Astrocyte (in vitro differentiated cells and primary cell): Measurements from ENCODE around the gene OR9Q1. TPM values are rescaled to one million over a fixed set of nuclear protein-coding genes. Genes with fewer than 3 reads are reported as not detected.

Source experiments
- DNase-seq: peaks from one replicate; pipeline ENCODE4 v3.0.0-alpha.2; 2010; ENCODE audit warnings: low read depth
- FAIRE-seq: peaks from 2 replicates; lab custom pipeline; 2011; peaks lifted over from hg19 to GRCh38; lab: Jason Lieb, UNC
- H2AFZ ChIP-seq: 2 replicates; pipeline ENCODE4 v1.6.0; 2012; ENCODE audit warnings: low read depth, low read length, inconsistent platforms
- H3K27ac ChIP-seq: 2 replicates; pipeline ENCODE4 v1.5.1; 2011; ENCODE audit warnings: low read depth, low read length, inconsistent platforms
- H3K27me3 ChIP-seq: 2 replicates; pipeline ENCODE4 v1.6.0; 2011; ENCODE audit warnings: low read length, inconsistent platforms; ENCODE audit not compliant: insufficient read depth
- H3K36me3 ChIP-seq: 2 replicates; pipeline ENCODE4 v1.5.1; 2011; ENCODE audit warnings: low read length, inconsistent platforms; ENCODE audit not compliant: insufficient read depth
- H3K4me1 ChIP-seq: 2 replicates; pipeline ENCODE4 v1.5.1; 2011; ENCODE audit warnings: low read length, inconsistent platforms; ENCODE audit not compliant: insufficient read depth
- H3K4me2 ChIP-seq: 2 replicates; pipeline ENCODE4 v1.6.0; 2012; ENCODE audit warnings: low read length, inconsistent platforms
- H3K4me3 ChIP-seq: 2 replicates; pipeline ENCODE4 v1.5.1; 2011; ENCODE audit warnings: low read depth, mild to moderate bottlenecking, low read length, inconsistent platforms; ENCODE audit not compliant: insufficient read depth
- H3K79me2 ChIP-seq: 2 replicates; pipeline ENCODE4 v1.6.0; 2012; ENCODE audit warnings: mild to moderate bottlenecking, low read length, inconsistent platforms; ENCODE audit not compliant: insufficient read depth
- H3K9ac ChIP-seq: 2 replicates; pipeline ENCODE4 v1.6.0; 2012; ENCODE audit warnings: mild to moderate bottlenecking, low read length, inconsistent platforms
- H3K9me3 ChIP-seq: 2 replicates; pipeline ENCODE4 v1.5.1; 2012; ENCODE audit warnings: low read depth, mild to moderate bottlenecking, low read length, inconsistent platforms; ENCODE audit not compliant: insufficient read depth
- H4K20me1 ChIP-seq: 2 replicates; pipeline ENCODE4 v1.6.0; 2012; ENCODE audit warnings: low read length, inconsistent platforms; ENCODE audit not compliant: insufficient read depth
- H3K27ac Mint-ChIP-seq: one replicate; pipeline ENCODE4 v1.8.0; 2021; ENCODE audit warnings: mild to moderate bottlenecking, mixed read lengths; ENCODE audit not compliant: unreplicated experiment
- H3K27me3 Mint-ChIP-seq: one replicate; pipeline ENCODE4 v1.8.0; 2021; ENCODE audit warnings: low read depth, mixed read lengths; ENCODE audit not compliant: unreplicated experiment
- H3K36me3 Mint-ChIP-seq: one replicate; pipeline ENCODE4 v1.8.0; 2021; ENCODE audit warnings: low read depth, mixed read lengths; ENCODE audit not compliant: unreplicated experiment
- H3K4me1 Mint-ChIP-seq: one replicate; pipeline ENCODE4 v1.8.0; 2021; ENCODE audit warnings: low read depth, mixed read lengths; ENCODE audit not compliant: unreplicated experiment
- H3K4me3 Mint-ChIP-seq: one replicate; pipeline ENCODE4 v1.8.0; 2021; ENCODE audit warnings: mild to moderate bottlenecking, moderate library complexity, mixed read lengths; ENCODE audit not compliant: unreplicated experiment
- H3K9me3 Mint-ChIP-seq: one replicate; pipeline ENCODE4 v1.8.0; 2021; ENCODE audit warnings: mild to moderate bottlenecking, mixed read lengths; ENCODE audit not compliant: unreplicated experiment
- CTCF ChIP-seq: IDR thresholded peaks from 2 replicates; pipeline ENCODE4 v1.5.1; 2011; ENCODE audit warnings: low read depth, mild to moderate bottlenecking, inconsistent platforms, low read length, moderate library complexity; ENCODE audit not compliant: insufficient read depth
- EZH2 ChIP-seq: IDR thresholded peaks from 2 replicates; pipeline ENCODE4 v1.6.1; 2012; ENCODE audit warnings: mild to moderate bottlenecking, low read length, inconsistent platforms; ENCODE audit not compliant: insufficient read depth
- total RNA-seq: library from RNA; stranded (reverse); gene quantifications from 2 replicates; pipeline ENCODE4 v1.2.1, GENCODE V29; 2021

OR9Q1 gene
- total RNA-seq, 1 donor from 2014 or later = not detected

- Histone ChIP-seq H3K27ac (peak overlapping the region; percentile 92), H3K79me2 (no peaks in the 10 kb centered on the region), H3K27me3 (no peaks in the 10 kb centered on the region), H2AFZ (peak overlapping the region; percentile 59), H3K9me3 (no peaks in the 10 kb centered on the region), H3K9ac (peak overlapping the region; percentile 59), H3K36me3 (no peaks in the 10 kb centered on the region), H3K4me1 (peaks cover 41% of the 10 kb centered on the region), H3K4me2 (peak overlapping the region; percentile 50), H3K4me3 (no peak overlapping the region), H4K20me1 (no peaks in the 10 kb centered on the region)
- H3K27ac Mint-ChIP-seq = peak overlapping the region; percentile 99
- no peaks in the 10 kb centered on the region for H3K9me3 Mint-ChIP-seq
- H3K27me3 Mint-ChIP-seq = no peaks in the 10 kb centered on the region
- no peak for DNase-seq
- TF ChIP-seq CTCF (no peak), EZH2 (no peak)
- H3K36me3 Mint-ChIP-seq = no peaks in the 10 kb centered on the region
- no peak overlapping the region for H3K4me3 Mint-ChIP-seq
- H3K4me1 Mint-ChIP-seq = peaks cover 40% of the 10 kb centered on the region
- FAIRE-seq = no peak
Measured at GRCh38 chr11:58058276-58059006, 34.8 kb downstream of the OR9Q1 start.

GRCh38 chr11:58059007-58059350, 35.3 kb downstream of the OR9Q1 start:
- H3K9me3 Mint-ChIP-seq = no peaks in the 10 kb centered on the region
- Histone ChIP-seq H2AFZ (peak overlapping the region; percentile 59), H3K9ac (peak overlapping the region; percentile 59), H3K4me2 (peak overlapping the region; percentile 50), H3K36me3 (no peaks in the 10 kb centered on the region), H3K79me2 (no peaks in the 10 kb centered on the region), H3K27me3 (no peaks in the 10 kb centered on the region), H3K9me3 (no peaks in the 10 kb centered on the region), H4K20me1 (no peaks in the 10 kb centered on the region), H3K27ac (peak overlapping the region; percentile 92), H3K4me1 (peaks cover 41% of the 10 kb centered on the region), H3K4me3 (no peak overlapping the region)
- FAIRE-seq (no peak), DNase-seq (peak; percentile 96)
- H3K36me3 Mint-ChIP-seq = no peaks in the 10 kb centered on the region
- peak overlapping the region; percentile 99 for H3K27ac Mint-ChIP-seq
- peak overlapping the region; percentile 61 for H3K4me3 Mint-ChIP-seq
- peaks cover under 1% of the 10 kb centered on the region for H3K27me3 Mint-ChIP-seq
- TF ChIP-seq CTCF = no peak
- TF ChIP-seq EZH2 = no peak
- H3K4me1 Mint-ChIP-seq = peaks cover 40% of the 10 kb centered on the region

- Histone ChIP-seq H3K4me2 (no peak overlapping the region), H3K9me3 (no peaks in the 10 kb centered on the region), H3K36me3 (no peaks in the 10 kb centered on the region), H4K20me1 (no peaks in the 10 kb centered on the region), H3K4me1 (peaks cover 41% of the 10 kb centered on the region), H3K27ac (peak overlapping the region; percentile 83), H3K4me3 (no peak overlapping the region), H2AFZ (no peak overlapping the region), H3K9ac (no peak overlapping the region), H3K27me3 (no peaks in the 10 kb centered on the region), H3K79me2 (no peaks in the 10 kb centered on the region)
- DNase-seq (no peak), FAIRE-seq (no peak)
- H3K36me3 Mint-ChIP-seq = no peaks in the 10 kb centered on the region
- H3K9me3 Mint-ChIP-seq = no peaks in the 10 kb centered on the region
- peaks cover 40% of the 10 kb centered on the region for H3K4me1 Mint-ChIP-seq
- TF ChIP-seq EZH2 = no peak
- TF ChIP-seq CTCF = no peak
- no peak overlapping the region for H3K4me3 Mint-ChIP-seq
- H3K27ac Mint-ChIP-seq = peak overlapping the region; percentile 97
- peaks cover 4% of the 10 kb centered on the region for H3K27me3 Mint-ChIP-seq
Measured at GRCh38 chr11:58060535-58060934, 36.9 kb downstream of the OR9Q1 start.
